Erythroblast (primary cell): ENCODE data around the gene TRIM7.

Experiments used
- GATA1 ChIP-seq: IDR thresholded peaks from 2 replicates; pipeline ENCODE4 v1.6.1; 2011; ENCODE audit warnings: low read depth, mild to moderate bottlenecking, control low read depth, low read length, moderate library complexity
- POLR2A ChIP-seq: IDR thresholded peaks from 2 replicates; pipeline ENCODE4 v1.6.1; 2011; ENCODE audit warnings: mild to moderate bottlenecking, low read length

GRCh38 chr5:181200816-181201215 is 4.2 kb downstream of the TRIM7 start:
- TF ChIP-seq POLR2A (no peak), GATA1 (no peak)
